Urinary bladder (tissue), 4 donors: ENCODE results near the gene FHAD1. TPM values are rescaled to one million over a fixed set of nuclear protein-coding genes. Genes with fewer than 3 reads are reported as not detected.

ENCODE experiments used
- DNase-seq: peaks from one replicate; pipeline ENCODE4 v3.0.0-alpha.2; 2015; ENCODE audit errors: extremely low spot score
- H3K27ac ChIP-seq: one replicate; pipeline ENCODE4 v1.5.1; 2013; ENCODE audit warnings: low read depth, mild to moderate bottlenecking, moderate library complexity
- H3K36me3 ChIP-seq: one replicate; pipeline ENCODE4 v1.6.1; 2013; ENCODE audit warnings: mild to moderate bottlenecking, moderate library complexity; ENCODE audit not compliant: insufficient read depth
- H3K4me1 ChIP-seq: one replicate; pipeline ENCODE4 v1.6.1; 2013; ENCODE audit warnings: mild to moderate bottlenecking, moderate library complexity; ENCODE audit not compliant: insufficient read depth
- H3K4me3 ChIP-seq: one replicate; pipeline ENCODE4 v1.5.1; 2013; ENCODE audit warnings: low read depth, low read length
- WGBS: extraction: QIAGEN DNeasy Blood & Tissue Kit; methylation state at CpG from one replicate; pipeline ENCODE4 v1.1.7; 2013; 5-methylcytosine and 5-hydroxymethylcytosine counted together
- polyA plus RNA-seq: library from polyadenylated mRNA; stranded (reverse); fragments of 200-250 nt; gene quantifications from one replicate; pipeline ENCODE4 v1.2.3, GENCODE V29; 2013
- total RNA-seq: library from RNA; depleted of rRNA; stranded (reverse); fragments of >200 nt; gene quantifications from one replicate; pipeline ENCODE4 v1.2.3, GENCODE V29; 2014
- donor health status: healthy with polysubstance abuse.
- donor health status: healthy.

Gene FHAD1
- total and polyA plus RNA-seq, 2 donors, result 0.38 to 2.0 TPM

- no peaks in the 10 kb centered on the region for H3K4me1 ChIP-seq
- DNase-seq, result peak; percentile 77
Observed at GRCh38 chr1:15409388-15410222, 162.6 kb downstream of the FHAD1 start, which contains the start of gene EFHD2. Gene EFHD2 (plus strand): TSS chr1:15409888. CDS start chr1:15409972, 84 bp downstream.

GRCh38 chr1:15410223-15410883 is 163.3 kb downstream of the FHAD1 start:
- 2% methylated on average over 53 of the region's 53 CpGs for WGBS
- no peaks in the 10 kb centered on the region for H3K36me3 ChIP-seq
- peak overlapping the region; percentile 92 for H3K4me3 ChIP-seq
- no peak for DNase-seq
- peak overlapping the region; percentile 35 for H3K27ac ChIP-seq
- no peaks in the 10 kb centered on the region for H3K4me1 ChIP-seq

More at GRCh38 chr1:15409388-15410222, 162.6 kb downstream of the FHAD1 start, which contains the start of gene EFHD2:
- Histone ChIP-seq H3K4me3 (peak within 1 kb of the TSS; percentile 92), H3K36me3 (no peaks in the 10 kb centered on the region), H3K27ac (peak within 1 kb of the TSS; percentile 53)
- WGBS, result under 1% methylated on average over 98 of the region's 99 CpGs

- H3K36me3 ChIP-seq, result no peaks in the 10 kb centered on the region
- H3K27ac ChIP-seq, result no peak overlapping the region
- no peaks in the 10 kb centered on the region for H3K4me1 ChIP-seq
- DNase-seq, result no peak
- H3K4me3 ChIP-seq, result peak overlapping the region; percentile 92
- WGBS, result 44% methylated on average over 11 of the region's 11 CpGs
Observed at GRCh38 chr1:15410884-15411245, 163.8 kb downstream of the FHAD1 start.

GRCh38 chr1:15411593-15412137 is 164.6 kb downstream of the FHAD1 start:
- no peak overlapping the region for H3K27ac ChIP-seq
- DNase-seq, result no peak
- peak overlapping the region; percentile 92 for H3K4me3 ChIP-seq
- WGBS, result 66% methylated on average over 12 of the region's 12 CpGs
- H3K36me3 ChIP-seq, result no peaks in the 10 kb centered on the region
- no peaks in the 10 kb centered on the region for H3K4me1 ChIP-seq

GRCh38 chr1:15412175-15412800 is 165.3 kb downstream of the FHAD1 start:
- WGBS, result 76% methylated on average over 16 of the region's 16 CpGs
- DNase-seq, result no peak
- H3K4me3 ChIP-seq, result peak overlapping the region; percentile 92
- H3K36me3 ChIP-seq, result no peaks in the 10 kb centered on the region
- H3K4me1 ChIP-seq, result no peaks in the 10 kb centered on the region
- no peak overlapping the region for H3K27ac ChIP-seq

- Histone ChIP-seq H3K36me3 (no peaks in the 10 kb centered on the region), H3K4me3 (no peak overlapping the region), H3K4me1 (no peaks in the 10 kb centered on the region), H3K27ac (no peak overlapping the region)
- DNase-seq, result no peak
- WGBS, result 68% methylated on average over 11 of the region's 11 CpGs
Observed at GRCh38 chr1:15412843-15413242, 165.8 kb downstream of the FHAD1 start.

- H3K36me3 ChIP-seq, result no peaks in the 10 kb centered on the region
- no peak overlapping the region for H3K4me3 ChIP-seq
- no peak for DNase-seq
- 88% methylated on average over 20 of the region's 20 CpGs for WGBS
- H3K27ac ChIP-seq, result no peak overlapping the region
- H3K4me1 ChIP-seq, result no peaks in the 10 kb centered on the region
Observed at GRCh38 chr1:15413563-15414444, 166.8 kb downstream of the FHAD1 start.

GRCh38 chr1:15414445-15414983 is 167.5 kb downstream of the FHAD1 start:
- Histone ChIP-seq H3K27ac (no peak overlapping the region), H3K36me3 (no peaks in the 10 kb centered on the region), H3K4me3 (no peak overlapping the region), H3K4me1 (peaks cover 2% of the 10 kb centered on the region)
- no peak for DNase-seq
- WGBS, result 95% methylated on average over 10 of the region's 10 CpGs

GRCh38 chr1:15417059-15417934 is 170.3 kb downstream of the FHAD1 start:
- Histone ChIP-seq H3K4me3 (no peak overlapping the region), H3K36me3 (no peaks in the 10 kb centered on the region), H3K27ac (peak overlapping the region; percentile 11), H3K4me1 (peaks cover 3% of the 10 kb centered on the region)
- DNase-seq, result no peak
- 70% methylated on average over 18 of the region's 18 CpGs for WGBS

GRCh38 chr1:15418806-15419515 is 171.9 kb downstream of the FHAD1 start:
- Histone ChIP-seq H3K27ac (no peak overlapping the region), H3K4me1 (peaks cover 3% of the 10 kb centered on the region), H3K36me3 (no peaks in the 10 kb centered on the region), H3K4me3 (no peak overlapping the region)
- 77% methylated on average over 18 of the region's 18 CpGs for WGBS
- DNase-seq, result no peak

- Histone ChIP-seq H3K36me3 (no peaks in the 10 kb centered on the region), H3K4me1 (peaks cover 3% of the 10 kb centered on the region), H3K27ac (no peak overlapping the region), H3K4me3 (no peak overlapping the region)
- 81% methylated on average over 8 of the region's 8 CpGs for WGBS
- no peak for DNase-seq
Observed at GRCh38 chr1:15420853-15421465, 173.9 kb downstream of the FHAD1 start.
